HL-60 (cell line): ENCODE data around the gene KMT2C.

ENCODE experiments used
- DNase-seq, 2 experiments: peaks; one replicate each; pipeline ENCODE4 v3.0.0-alpha.2; 2010 to 2020; ENCODE audit warnings: low read depth in 1 of 2, low spot score in 1 of 2
- H3K27ac ChIP-seq: fragments of 250-450 bp; sonication (Bioruptor Pico); replicated peaks from 2 replicates; pipeline ENCODE4 v1.5.1; 2020; ENCODE audit warnings: mild to moderate bottlenecking, moderate library complexity
- H3K27me3 ChIP-seq: fragments of 250-450 bp; sonication (Bioruptor Pico); 2 replicates; pipeline ENCODE4 v1.5.1; 2021; ENCODE audit warnings: mild to moderate bottlenecking, moderate library complexity; ENCODE audit not compliant: insufficient read depth, poor library complexity, severe bottlenecking
- H3K4me3 ChIP-seq: replicated peaks from 2 replicates; pipeline ENCODE4 v1.5.1; 2011; ENCODE audit warnings: mild to moderate bottlenecking, control low read depth, low read length; ENCODE audit not compliant: insufficient read depth
- CTCF ChIP-seq: IDR thresholded peaks from one replicate; pipeline ENCODE4 v1.5.1; 2011; ENCODE audit warnings: low read length, control low read depth, inconsistent platforms; ENCODE audit not compliant: insufficient read depth
- GABPA ChIP-seq: IDR thresholded peaks from 2 replicates; pipeline ENCODE4 v1.6.1; 2012; ENCODE audit warnings: low read depth
- POLR2AphosphoS5 ChIP-seq: IDR thresholded peaks from 2 replicates; pipeline ENCODE4 v1.6.1; 2012; ENCODE audit warnings: low read depth
- REST ChIP-seq: IDR thresholded peaks from 2 replicates; pipeline ENCODE4 v1.6.1; 2012; ENCODE audit warnings: low read depth; ENCODE audit not compliant: insufficient replicate concordance
- SPI1 ChIP-seq: IDR thresholded peaks from 2 replicates; pipeline ENCODE4 v1.6.1; 2012; ENCODE audit warnings: low read depth, mild to moderate bottlenecking, borderline replicate concordance

KMT2C gene

GRCh38 chr7:152315845-152316244 is 120.0 kb downstream of the KMT2C start:
- Histone ChIP-seq H3K4me3 (no peak overlapping the region), H3K27me3 (no peaks in the 10 kb centered on the region), H3K27ac (no peak overlapping the region)
- no peak for DNase-seq
- TF ChIP-seq SPI1 (no peak), GABPA (no peak), POLR2AphosphoS5 (no peak), CTCF (no peak), REST (no peak)

- TF ChIP-seq CTCF = no peak
- Histone ChIP-seq H3K4me3 (no peak overlapping the region), H3K27ac (no peak overlapping the region), H3K27me3 (no peaks in the 10 kb centered on the region)
- DNase-seq = peak; percentile 36 to 79
These were observed 121.8 kb downstream of the KMT2C start for GRCh38 chr7:152313831-152314604.

GRCh38 chr7:152313217-152313616 is 122.6 kb downstream of the KMT2C start:
- no peak for DNase-seq
- no peak overlapping the region for H3K27ac ChIP-seq
- no peaks in the 10 kb centered on the region for H3K27me3 ChIP-seq
- TF ChIP-seq GABPA = no peak
- no peak for TF ChIP-seq CTCF
- TF ChIP-seq POLR2AphosphoS5 = no peak
- no peak for TF ChIP-seq SPI1
- TF ChIP-seq REST = no peak
- H3K4me3 ChIP-seq = no peak overlapping the region

GRCh38 chr7:152312316-152312715 is 123.5 kb downstream of the KMT2C start:
- Histone ChIP-seq H3K27ac (no peak overlapping the region), H3K27me3 (no peaks in the 10 kb centered on the region), H3K4me3 (no peak overlapping the region)
- no peak for TF ChIP-seq CTCF
- TF ChIP-seq POLR2AphosphoS5 = no peak
- no peak for DNase-seq
